ENCODE results near the gene CEP170B. TPM values are rescaled to one million over a fixed set of nuclear protein-coding genes. Genes with fewer than 3 reads are reported as not detected.

Gene CEP170B
- total and polyA plus RNA-seq, 2 of the 8 experiments (the other 6 are each of a cell fraction or from before 2014, with no cell fraction given): 9.1 to 33.8 TPM

GRCh38 chr14:104937161-104937560 lies 72.1 kb downstream of the CEP170B start (continued):
- no peak for TF ChIP-seq EZH2 (IDR thresholded peaks at IDR 0.05; ENCODE audit: low read depth, low read length, severe bottlenecking)

Data from H1 (cell line).